Vagina (tissue), 2 donors: Measurements from ENCODE around the gene MCTP2.

ENCODE experiments used
- CTCF ChIP-seq, 3 experiments: fragments of 450-650 bp in 2 of 3; fragments of 200-600 bp in 1 of 3; sonication (generic) in 1 of 3; IDR thresholded peaks; one replicate each; pipeline ENCODE4 v1.5.1; 2017 to 2019; ENCODE audit warnings: antibody characterized with exemption in 3 of 3, mild to moderate bottlenecking in 2 of 3, moderate library complexity in 2 of 3
- POLR2A ChIP-seq, 2 donors: fragments of 450-650 bp; IDR thresholded peaks; one replicate each; pipeline ENCODE4 v1.6.1; 2017; ENCODE audit warnings: antibody characterized with exemption in 2 of 2, mild to moderate bottlenecking in 2 of 2, moderate library complexity in 2 of 2
- POLR2AphosphoS5 ChIP-seq, 2 donors: sonication (generic); formaldehyde crosslinking; IDR thresholded peaks; one replicate each; pipeline ENCODE4 v1.9.0; 2017; ENCODE audit warnings: antibody characterized with exemption in 2 of 2, mild to moderate bottlenecking in 2 of 2, low read depth in 1 of 2; ENCODE audit not compliant: insufficient read depth in 1 of 2

GRCh38 chr15:94295275-94295674 lies 63.9 kb downstream of the MCTP2 start:
- no peak for TF ChIP-seq POLR2AphosphoS5 (IDR thresholded peaks at IDR 0.05; ENCODE audit: insufficient read depth in 1 of 2, low read depth in 1 of 2)
- TF ChIP-seq CTCF (IDR thresholded peaks at IDR 0.05), result no peak
- TF ChIP-seq POLR2A (IDR thresholded peaks at IDR 0.05), result no peak
